Measurements from ENCODE around the gene KAZN.

The KAZN gene

GRCh38 chr1:14617791-14618190, 19.3 kb downstream of the KAZN start:
- no peaks in the 10 kb centered on the region for H3K79me2 ChIP-seq (ENCODE audit: control insufficient read depth, low read length)
- peaks cover 4% of the 10 kb centered on the region for H3K27me3 ChIP-seq (ENCODE audit: control insufficient read depth, low read length)
- no peaks in the 10 kb centered on the region for H4K20me1 ChIP-seq (ENCODE audit: control insufficient read depth, insufficient read depth, low read depth, low read length)
- H3K4me3 ChIP-seq (ENCODE audit: low read length): no peak overlapping the region
- H3K4me2 ChIP-seq (ENCODE audit: low read length): no peak overlapping the region
- H3K4me1 ChIP-seq (ENCODE audit: control insufficient read depth, low read length): no peaks in the 10 kb centered on the region
- no peaks in the 10 kb centered on the region for H3K9me2 ChIP-seq (replicated peaks; ENCODE audit: control insufficient read depth, low read length)
- no peak overlapping the region for H3K27ac ChIP-seq (ENCODE audit: low read depth, low read length)
- no peaks in the 10 kb centered on the region for H3K9me3 ChIP-seq (ENCODE audit: control insufficient read depth, insufficient read depth, low read length)
- no peaks in the 10 kb centered on the region for H3F3A ChIP-seq (ENCODE audit: control insufficient read depth, insufficient read depth)
- H3K36me3 ChIP-seq (ENCODE audit: control insufficient read depth, low read length): no peaks in the 10 kb centered on the region
- TF ChIP-seq EZH2phosphoT487 (IDR thresholded peaks at IDR 0.05; ENCODE audit: borderline replicate concordance, low read length) (no peak), CTCF (IDR thresholded peaks at IDR 0.05; ENCODE audit: low read depth, low read length, poor library complexity, severe bottlenecking) (no peak)

- Histone ChIP-seq H3K4me1 (ENCODE audit: control insufficient read depth, low read length) (no peaks in the 10 kb centered on the region), H3K27me3 (ENCODE audit: control insufficient read depth, low read length) (peaks cover 4% of the 10 kb centered on the region), H4K20me1 (ENCODE audit: control insufficient read depth, insufficient read depth, low read depth, low read length) (no peaks in the 10 kb centered on the region), H3K36me3 (ENCODE audit: control insufficient read depth, low read length) (no peaks in the 10 kb centered on the region), H3K4me3 (ENCODE audit: low read length) (no peak overlapping the region), H3F3A (ENCODE audit: control insufficient read depth, insufficient read depth) (no peaks in the 10 kb centered on the region), H3K9me3 (ENCODE audit: control insufficient read depth, insufficient read depth, low read length) (no peaks in the 10 kb centered on the region), H3K4me2 (ENCODE audit: low read length) (no peak overlapping the region), H3K27ac (ENCODE audit: low read depth, low read length) (no peak overlapping the region), H3K79me2 (ENCODE audit: control insufficient read depth, low read length) (no peaks in the 10 kb centered on the region), H3K9me2 (replicated peaks; ENCODE audit: control insufficient read depth, low read length) (no peaks in the 10 kb centered on the region)
- no peak for TF ChIP-seq CTCF (IDR thresholded peaks at IDR 0.05; ENCODE audit: low read depth, low read length, poor library complexity, severe bottlenecking)
- no peak for TF ChIP-seq EZH2phosphoT487 (IDR thresholded peaks at IDR 0.05; ENCODE audit: borderline replicate concordance, low read length)
Observed at GRCh38 chr1:14620941-14621340, 22.5 kb downstream of the KAZN start.

- Histone ChIP-seq H3K27me3 (ENCODE audit: control insufficient read depth, low read length) (no peaks in the 10 kb centered on the region; the same call in 1 of the 2 replicates), H3K27ac (ENCODE audit: low read depth, low read length) (no peak overlapping the region), H3K36me3 (ENCODE audit: control insufficient read depth, low read length) (no peaks in the 10 kb centered on the region), H4K20me1 (ENCODE audit: control insufficient read depth, insufficient read depth, low read depth, low read length) (no peaks in the 10 kb centered on the region), H3K4me2 (ENCODE audit: low read length) (no peak overlapping the region), H3K9me2 (replicated peaks; ENCODE audit: control insufficient read depth, low read length) (no peaks in the 10 kb centered on the region), H3K79me2 (ENCODE audit: control insufficient read depth, low read length) (no peaks in the 10 kb centered on the region), H3K4me3 (ENCODE audit: low read length) (no peak overlapping the region), H3F3A (ENCODE audit: control insufficient read depth, insufficient read depth) (no peaks in the 10 kb centered on the region), H3K4me1 (ENCODE audit: control insufficient read depth, low read length) (no peaks in the 10 kb centered on the region), H3K9me3 (ENCODE audit: control insufficient read depth, insufficient read depth, low read length) (no peaks in the 10 kb centered on the region)
- TF ChIP-seq EZH2phosphoT487 (IDR thresholded peaks at IDR 0.05; ENCODE audit: borderline replicate concordance, low read length) (no peak), CTCF (IDR thresholded peaks at IDR 0.05; ENCODE audit: low read depth, low read length, poor library complexity, severe bottlenecking) (no peak)
Observed at GRCh38 chr1:14623090-14623489, 24.6 kb downstream of the KAZN start.

- no peaks in the 10 kb centered on the region for H3K36me3 ChIP-seq (ENCODE audit: control insufficient read depth, low read length)
Observed at GRCh38 chr1:14624941-14625340, 26.5 kb downstream of the KAZN start.

More at GRCh38 chr1:14624941-14625340, 26.5 kb downstream of the KAZN start:
- TF ChIP-seq EZH2phosphoT487 (IDR thresholded peaks at IDR 0.05; ENCODE audit: borderline replicate concordance, low read length) (no peak), CTCF (IDR thresholded peaks at IDR 0.05; ENCODE audit: low read depth, low read length, poor library complexity, severe bottlenecking) (no peak)
- Histone ChIP-seq H3K79me2 (ENCODE audit: control insufficient read depth, low read length) (no peaks in the 10 kb centered on the region), H3K9me3 (ENCODE audit: control insufficient read depth, insufficient read depth, low read length) (no peaks in the 10 kb centered on the region), H3K4me3 (ENCODE audit: low read length) (no peak overlapping the region), H3K4me2 (ENCODE audit: low read length) (no peak overlapping the region), H4K20me1 (ENCODE audit: control insufficient read depth, insufficient read depth, low read depth, low read length) (no peaks in the 10 kb centered on the region), H3K27me3 (ENCODE audit: control insufficient read depth, low read length) (no peaks in the 10 kb centered on the region), H3K4me1 (ENCODE audit: control insufficient read depth, low read length) (no peaks in the 10 kb centered on the region), H3K27ac (ENCODE audit: low read depth, low read length) (no peak overlapping the region), H3F3A (ENCODE audit: control insufficient read depth, insufficient read depth) (no peaks in the 10 kb centered on the region), H3K9me2 (replicated peaks; ENCODE audit: control insufficient read depth, low read length) (no peaks in the 10 kb centered on the region)
